HepG2 (cell line): ENCODE results near the gene SPNS1. TPM values are rescaled to one million over a fixed set of nuclear protein-coding genes. Genes with fewer than 3 reads are reported as not detected.

Experiments used
- CHD4 ChIP-seq: fragments of 200-600 bp; sonication (generic); IDR thresholded peaks from 2 replicates; pipeline ENCODE4 v1.7.0; 2017; ENCODE audit warnings: mild to moderate bottlenecking, low read length, borderline replicate concordance
- EEA1 ChIP-seq: sonication (generic); formaldehyde crosslinking; IDR thresholded peaks from 2 replicates; pipeline ENCODE4 v1.5.1; 2020; ENCODE audit warnings: mild to moderate bottlenecking, missing genetic modification reagents, borderline replicate concordance
- KAT7 ChIP-seq: IDR thresholded peaks from 2 replicates; pipeline ENCODE4 v1.6.1; 2018; ENCODE audit warnings: borderline replicate concordance, missing compliant biosample characterization
- KLF6 ChIP-seq: IDR thresholded peaks from 2 replicates; pipeline ENCODE4 v1.8.0; 2016; ENCODE audit warnings: missing biosample characterization, missing genetic modification reagents
- MBNL3 ChIP-seq: fragments of 250-450 bp; sonication (Bioruptor Pico); conservative IDR thresholded peaks from 2 replicates; pipeline ENCODE4 v1.8.0; 2022; ENCODE audit warnings: mild to moderate bottlenecking, inconsistent platforms
- MEF2D ChIP-seq: sonication (generic); formaldehyde crosslinking; IDR thresholded peaks from 2 replicates; pipeline ENCODE4 v1.5.1; 2020; ENCODE audit warnings: mild to moderate bottlenecking, missing genetic modification reagents
- MIER3 ChIP-seq: IDR thresholded peaks from 2 replicates; pipeline ENCODE4 v1.6.1; 2016; ENCODE audit warnings: missing compliant biosample characterization, borderline replicate concordance
- NCOA2 ChIP-seq: sonication (generic); formaldehyde crosslinking; IDR thresholded peaks from 2 replicates; pipeline ENCODE4 v1.8.0; 2022; ENCODE audit warnings: inconsistent platforms
- PHF8 ChIP-seq: sonication (generic); formaldehyde crosslinking; IDR thresholded peaks from 2 replicates; pipeline ENCODE4 v1.5.0; 2020; ENCODE audit warnings: missing genetic modification reagents
- REL ChIP-seq: sonication (generic); formaldehyde crosslinking; conservative IDR thresholded peaks from 2 replicates; pipeline ENCODE4 v1.8.0; 2022; ENCODE audit warnings: mild to moderate bottlenecking, missing genetic modification reagents, moderate library complexity
- SP5 ChIP-seq: IDR thresholded peaks from 2 replicates; pipeline ENCODE4 v1.6.1; 2016; ENCODE audit warnings: low read depth, borderline replicate concordance
- SRY ChIP-seq: sonication (generic); formaldehyde crosslinking; IDR thresholded peaks from 2 replicates; pipeline ENCODE4 v1.8.0; 2022; ENCODE audit warnings: mild to moderate bottlenecking, missing genetic modification reagents
- ZFP36L2 ChIP-seq: sonication (generic); formaldehyde crosslinking; IDR thresholded peaks from 2 replicates; pipeline ENCODE4 v1.4.0; 2020; ENCODE audit warnings: missing genetic modification reagents
- ZNF160 ChIP-seq: sonication (generic); formaldehyde crosslinking; IDR thresholded peaks from 2 replicates; pipeline ENCODE4 v1.8.0; 2022; ENCODE audit warnings: mild to moderate bottlenecking, inconsistent platforms, missing genetic modification reagents
- ZNF205 ChIP-seq: IDR thresholded peaks from 2 replicates; pipeline ENCODE4 v1.6.1; 2018; ENCODE audit warnings: missing biosample characterization, missing genetic modification reagents
- ZNF207 ChIP-seq: fragments of 450-650 bp; IDR thresholded peaks from 2 replicates; pipeline ENCODE4 v1.6.1; 2016; ENCODE audit warnings: antibody characterized with exemption, borderline replicate concordance
- ZNF30 ChIP-seq: sonication (generic); formaldehyde crosslinking; IDR thresholded peaks from 2 replicates; pipeline ENCODE4 v1.5.0; 2020; ENCODE audit warnings: mild to moderate bottlenecking, missing genetic modification reagents
- ZNF598 ChIP-seq: sonication (generic); formaldehyde crosslinking; IDR thresholded peaks from 2 replicates; pipeline ENCODE4 v1.5.1; 2020; ENCODE audit warnings: mild to moderate bottlenecking, missing genetic modification reagents, borderline replicate concordance
- ZNF607 ChIP-seq: sonication (generic); formaldehyde crosslinking; IDR thresholded peaks from 2 replicates; pipeline ENCODE4 v1.5.1; 2020; ENCODE audit warnings: missing genetic modification reagents, mild to moderate bottlenecking, borderline replicate concordance
- ZNF761 ChIP-seq: sonication (generic); formaldehyde crosslinking; conservative IDR thresholded peaks from 2 replicates; pipeline ENCODE4 v1.4.0; 2020; ENCODE audit warnings: mild to moderate bottlenecking, missing genetic modification reagents
- polyA plus RNA-seq, 8 experiments: library from polyadenylated mRNA; depleted of rRNA in 3 of 8; stranded (reverse) in 7 of 8; unstranded in 1 of 8; fragments of >200 nt; fragmentation: Illumina TruSeq in 4 of 8; extraction: Trizol in 4 of 8; gene quantifications; 2 replicates each; pipeline versions ENCODE4 v1.2.1 to v1.2.3, GENCODE V29; 2011 to 2016; ENCODE audit warnings: low read depth in 4 of 8, missing spikeins in 1 of 8, mixed read lengths in 1 of 8; ENCODE audit not compliant: insufficient read depth in 1 of 8
- total RNA-seq, 5 experiments: library from RNA; depleted of rRNA; stranded (reverse); fragments of >200 nt; fragmentation: Illumina TruSeq; extraction: Trizol; gene quantifications; 2 replicates each; pipeline ENCODE4 v1.2.3, GENCODE V29; 2016; ENCODE audit warnings: low read depth in 1 of 5
- TF ChIP-seq, protein P1 (sequence below): sonication (generic); formaldehyde crosslinking; IDR thresholded peaks from 2 replicates; pipeline ENCODE4 v1.4.0; 2020; ENCODE audit warnings: mild to moderate bottlenecking, missing genetic modification reagents, borderline replicate concordance
- TF ChIP-seq, protein P2 (sequence below): sonication (generic); formaldehyde crosslinking; IDR thresholded peaks from 2 replicates; pipeline ENCODE4 v1.4.0; 2020; ENCODE audit warnings: missing genetic modification reagents, mild to moderate bottlenecking, borderline replicate concordance
- TF ChIP-seq, protein P3 (sequence below): sonication (generic); formaldehyde crosslinking; IDR thresholded peaks from 2 replicates; pipeline ENCODE4 v1.4.0; 2020; ENCODE audit warnings: missing genetic modification reagents

The SPNS1 gene
- total and polyA plus RNA-seq, 2 of the 13 experiments (the other 11 are each of a cell fraction or from before 2014, with no cell fraction given), result 25.6 to 38.8 TPM

DNA sequence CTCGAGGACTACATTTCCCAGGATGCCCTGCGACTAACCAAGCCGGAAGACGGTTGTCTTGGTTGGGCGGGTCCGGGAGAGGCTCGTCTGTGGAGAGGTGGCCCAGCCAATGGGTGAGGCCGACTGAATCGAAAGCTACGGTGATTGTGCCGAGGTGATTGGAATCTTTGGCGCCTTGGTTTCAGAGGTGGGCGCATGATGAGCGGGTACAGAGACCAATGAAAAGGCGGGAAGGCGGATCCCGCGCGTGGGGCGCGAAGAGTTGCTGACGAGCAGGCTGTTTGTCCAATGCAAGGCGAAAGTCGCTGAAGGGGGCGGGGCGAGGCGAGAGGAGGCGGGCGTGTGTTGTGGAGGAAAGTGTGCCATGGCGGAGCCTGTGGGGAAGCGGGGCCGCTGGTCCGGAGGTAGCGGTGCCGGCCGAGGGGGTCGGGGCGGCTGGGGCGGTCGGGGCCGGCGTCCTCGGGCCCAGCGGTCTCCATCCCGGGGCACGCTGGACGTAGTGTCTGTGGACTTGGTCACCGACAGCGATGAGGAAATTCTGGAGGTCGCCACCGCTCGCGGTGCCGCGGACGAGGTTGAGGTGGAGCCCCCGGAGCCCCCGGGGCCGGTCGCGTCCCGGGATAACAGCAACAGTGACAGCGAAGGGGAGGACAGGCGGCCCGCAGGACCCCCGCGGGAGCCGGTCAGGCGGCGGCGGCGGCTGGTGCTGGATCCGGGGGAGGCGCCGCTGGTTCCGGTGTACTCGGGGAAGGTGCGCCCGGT lies 23.7 kb upstream of the SPNS1 start, which contains the start of gene NFATC2IP (continued):
- TF ChIP-seq, protein P1, sequence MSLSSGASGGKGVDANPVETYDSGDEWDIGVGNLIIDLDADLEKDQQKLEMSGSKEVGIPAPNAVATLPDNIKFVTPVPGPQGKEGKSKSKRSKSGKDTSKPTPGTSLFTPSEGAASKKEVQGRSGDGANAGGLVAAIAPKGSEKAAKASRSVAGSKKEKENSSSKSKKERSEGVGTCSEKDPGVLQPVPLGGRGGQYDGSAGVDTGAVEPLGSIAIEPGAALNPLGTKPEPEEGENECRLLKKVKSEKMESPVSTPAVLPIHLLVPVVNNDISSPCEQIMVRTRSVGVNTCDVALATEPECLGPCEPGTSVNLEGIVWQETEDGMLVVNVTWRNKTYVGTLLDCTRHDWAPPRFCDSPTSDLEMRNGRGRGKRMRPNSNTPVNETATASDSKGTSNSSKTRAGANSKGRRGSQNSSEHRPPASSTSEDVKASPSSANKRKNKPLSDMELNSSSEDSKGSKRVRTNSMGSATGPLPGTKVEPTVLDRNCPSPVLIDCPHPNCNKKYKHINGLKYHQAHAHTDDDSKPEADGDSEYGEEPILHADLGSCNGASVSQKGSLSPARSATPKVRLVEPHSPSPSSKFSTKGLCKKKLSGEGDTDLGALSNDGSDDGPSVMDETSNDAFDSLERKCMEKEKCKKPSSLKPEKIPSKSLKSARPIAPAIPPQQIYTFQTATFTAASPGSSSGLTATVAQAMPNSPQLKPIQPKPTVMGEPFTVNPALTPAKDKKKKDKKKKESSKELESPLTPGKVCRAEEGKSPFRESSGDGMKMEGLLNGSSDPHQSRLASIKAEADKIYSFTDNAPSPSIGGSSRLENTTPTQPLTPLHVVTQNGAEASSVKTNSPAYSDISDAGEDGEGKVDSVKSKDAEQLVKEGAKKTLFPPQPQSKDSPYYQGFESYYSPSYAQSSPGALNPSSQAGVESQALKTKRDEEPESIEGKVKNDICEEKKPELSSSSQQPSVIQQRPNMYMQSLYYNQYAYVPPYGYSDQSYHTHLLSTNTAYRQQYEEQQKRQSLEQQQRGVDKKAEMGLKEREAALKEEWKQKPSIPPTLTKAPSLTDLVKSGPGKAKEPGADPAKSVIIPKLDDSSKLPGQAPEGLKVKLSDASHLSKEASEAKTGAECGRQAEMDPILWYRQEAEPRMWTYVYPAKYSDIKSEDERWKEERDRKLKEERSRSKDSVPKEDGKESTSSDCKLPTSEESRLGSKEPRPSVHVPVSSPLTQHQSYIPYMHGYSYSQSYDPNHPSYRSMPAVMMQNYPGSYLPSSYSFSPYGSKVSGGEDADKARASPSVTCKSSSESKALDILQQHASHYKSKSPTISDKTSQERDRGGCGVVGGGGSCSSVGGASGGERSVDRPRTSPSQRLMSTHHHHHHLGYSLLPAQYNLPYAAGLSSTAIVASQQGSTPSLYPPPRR (CRISPR knock-in tag), result peak; percentile 68; the same call in 1 of the 2 replicates
- TF ChIP-seq ZNF607 (no peak; the same call in 1 of the 2 replicates), SP5 (CRISPR knock-in tag) (peak; percentile 47; the same call in 1 of the 2 replicates), ZNF761 (CRISPR knock-in tag) (peak; percentile 68; the same call in 1 of the 2 replicates), ZNF160 (CRISPR knock-in tag) (no peak), CHD4 (no peak), EEA1 (CRISPR knock-in tag) (no peak), ZNF30 (no peak), REL (CRISPR knock-in tag) (peak; percentile 85; the same call in 1 of the 2 replicates), ZFP36L2 (CRISPR knock-in tag) (no peak), MBNL3 (no peak), ZNF205 (CRISPR knock-in tag) (no peak), MEF2D (no peak), ZNF598 (CRISPR knock-in tag) (no peak), MIER3 (CRISPR knock-in tag) (no peak; the same call in 1 of the 2 replicates), NCOA2 (0 out of 2 replicates have a peak, but pooled peaks have one; percentile 13), KLF6 (CRISPR knock-in tag) (no peak; the same call in 1 of the 2 replicates), KAT7 (CRISPR knock-in tag) (peak; percentile 63; the same call in 1 of the 2 replicates), ZNF207 (no peak), PHF8 (CRISPR knock-in tag) (peak; percentile 84), SRY (CRISPR knock-in tag) (no peak)
- TF ChIP-seq, protein P2, sequence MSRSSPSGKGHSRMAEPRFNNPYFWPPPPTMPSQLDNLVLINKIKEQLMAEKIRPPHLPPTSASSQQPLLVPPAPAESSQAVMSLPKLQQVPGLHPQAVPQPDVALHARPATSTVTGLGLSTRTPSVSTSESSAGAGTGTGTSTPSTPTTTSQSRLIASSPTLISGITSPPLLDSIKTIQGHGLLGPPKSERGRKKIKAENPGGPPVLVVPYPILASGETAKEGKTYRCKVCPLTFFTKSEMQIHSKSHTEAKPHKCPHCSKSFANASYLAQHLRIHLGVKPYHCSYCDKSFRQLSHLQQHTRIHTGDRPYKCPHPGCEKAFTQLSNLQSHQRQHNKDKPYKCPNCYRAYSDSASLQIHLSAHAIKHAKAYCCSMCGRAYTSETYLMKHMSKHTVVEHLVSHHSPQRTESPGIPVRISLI (CRISPR knock-in tag), result peak; percentile 28; the same call in 1 of the 2 replicates
- TF ChIP-seq, protein P3, sequence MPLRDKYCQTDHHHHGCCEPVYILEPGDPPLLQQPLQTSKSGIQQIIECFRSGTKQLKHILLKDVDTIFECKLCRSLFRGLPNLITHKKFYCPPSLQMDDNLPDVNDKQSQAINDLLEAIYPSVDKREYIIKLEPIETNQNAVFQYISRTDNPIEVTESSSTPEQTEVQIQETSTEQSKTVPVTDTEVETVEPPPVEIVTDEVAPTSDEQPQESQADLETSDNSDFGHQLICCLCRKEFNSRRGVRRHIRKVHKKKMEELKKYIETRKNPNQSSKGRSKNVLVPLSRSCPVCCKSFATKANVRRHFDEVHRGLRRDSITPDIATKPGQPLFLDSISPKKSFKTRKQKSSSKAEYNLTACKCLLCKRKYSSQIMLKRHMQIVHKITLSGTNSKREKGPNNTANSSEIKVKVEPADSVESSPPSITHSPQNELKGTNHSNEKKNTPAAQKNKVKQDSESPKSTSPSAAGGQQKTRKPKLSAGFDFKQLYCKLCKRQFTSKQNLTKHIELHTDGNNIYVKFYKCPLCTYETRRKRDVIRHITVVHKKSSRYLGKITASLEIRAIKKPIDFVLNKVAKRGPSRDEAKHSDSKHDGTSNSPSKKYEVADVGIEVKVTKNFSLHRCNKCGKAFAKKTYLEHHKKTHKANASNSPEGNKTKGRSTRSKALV, result no peak
